ENCODE results near the gene CCDC170. TPM values are rescaled to one million over a fixed set of nuclear protein-coding genes. Genes with fewer than 3 reads are reported as not detected.

CCDC170 gene
- total and polyA plus RNA-seq, 2 of the 8 experiments (the other 6 are each of a cell fraction or from before 2014, with no cell fraction given) = 0.06 to 0.09 TPM

DNA sequence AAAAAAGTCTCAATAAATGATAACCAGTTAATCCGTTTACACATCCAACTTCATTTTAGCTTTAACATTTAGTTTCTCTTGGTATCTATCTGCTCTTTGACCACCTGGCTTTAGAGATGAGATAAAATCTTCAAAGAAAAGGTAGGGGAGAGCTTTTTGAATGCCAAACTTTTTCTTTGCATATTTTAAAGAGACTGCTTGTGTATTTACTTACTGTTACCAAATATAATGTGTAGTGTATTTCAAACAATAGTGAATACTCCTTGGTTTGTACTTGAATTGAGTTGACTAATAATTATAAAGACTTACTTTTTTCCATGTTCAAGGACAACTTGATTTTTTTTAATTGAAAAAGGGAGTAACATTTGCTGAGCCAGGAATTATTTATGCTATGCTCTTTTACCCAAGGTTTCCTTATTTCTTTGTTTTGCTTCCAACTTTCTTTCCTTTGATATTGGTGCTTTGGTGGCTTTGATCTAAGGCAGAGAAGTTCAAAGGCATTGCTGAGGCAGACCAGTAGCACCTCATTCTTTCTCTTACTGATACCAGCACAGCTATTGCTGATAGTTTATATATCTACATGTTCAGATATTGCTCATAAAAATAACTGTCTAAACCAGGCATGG lies 7.8 kb downstream of the CCDC170 start:
- Histone ChIP-seq H2BK15ac (ENCODE audit: low read length) (no peak overlapping the region), H3K4me2 (ENCODE audit: insufficient read depth in 1 of 2, low read depth in 2 of 2, low read length in 2 of 2) (no peak overlapping the region), H3K18ac (ENCODE audit: extremely low read depth, low read length) (no peak overlapping the region), H2BK20ac (ENCODE audit: low read length) (no peak overlapping the region), H3K79me1 (ENCODE audit: low read depth, low read length) (no peaks in the 10 kb centered on the region), H3K4me3 (ENCODE audit: extremely low read depth in 1 of 4, insufficient read depth in 2 of 4, low read depth in 3 of 4, low read length in 4 of 4) (no peak overlapping the region), H3K4ac (replicated peaks; ENCODE audit: insufficient read length, low read depth, low read length) (no peak overlapping the region), H3K23ac (ENCODE audit: insufficient read length) (no peak overlapping the region), H2AK5ac (ENCODE audit: low read depth, low read length) (no peak overlapping the region), H3K23me2 (ENCODE audit: low read depth, low read length) (no peaks in the 10 kb centered on the region; the same call in 1 of the 2 replicates), H3K9me3 (ENCODE audit: insufficient read depth in 2 of 2, low read depth in 1 of 2, low read length in 1 of 2) (no peaks in the 10 kb centered on the region), H2BK120ac (replicated peaks; ENCODE audit: low read depth, low read length) (no peak overlapping the region), H4K20me1 (replicated peaks in 1 of 2; ENCODE audit: control insufficient read depth in 1 of 2, insufficient read depth in 2 of 2, low read length in 2 of 2) (no peaks in the 10 kb centered on the region), H3K56ac (replicated peaks; ENCODE audit: insufficient read length, low read depth, low read length) (no peak overlapping the region), H3K79me2 (ENCODE audit: control insufficient read depth in 1 of 2, insufficient read depth in 2 of 2, low read length in 2 of 2) (no peaks in the 10 kb centered on the region), H4K5ac (ENCODE audit: insufficient read length, low read depth, low read length) (no peak overlapping the region), H3K14ac (ENCODE audit: insufficient read length) (no peak overlapping the region), H2BK5ac (ENCODE audit: low read depth, low read length) (no peak overlapping the region), H4K91ac (replicated peaks; ENCODE audit: insufficient read length, low read length) (no peak overlapping the region), H3K4me1 (replicated peaks in 1 of 4; ENCODE audit: control insufficient read depth in 3 of 4, insufficient read depth in 4 of 4, low read length in 3 of 4) (peaks cover 0 to 4% (median 0%) of the 10 kb centered on the region in 4 experiments; a peak in 1 of 7 replicates), H4K8ac (ENCODE audit: extremely low read depth, insufficient read depth, low read length) (no peak overlapping the region), H2AFZ (ENCODE audit: low read length) (no peak overlapping the region), H3K9ac (replicated peaks in 1 of 4; ENCODE audit: extremely low read depth in 1 of 4, low read depth in 3 of 4, low read length in 3 of 4) (no peak overlapping the region), H3K36me3 (ENCODE audit: control insufficient read depth in 2 of 4, insufficient read depth in 4 of 4, low read length in 3 of 4) (no peaks in the 10 kb centered on the region), H2BK12ac (ENCODE audit: low read depth, low read length) (no peak overlapping the region), H3K27me3 (replicated peaks in 1 of 4; ENCODE audit: control insufficient read depth in 3 of 4, extremely low read depth in 1 of 4, insufficient read depth in 3 of 4, low read length in 3 of 4) (no peaks in the 10 kb centered on the region), H3K27ac (ENCODE audit: low read depth, low read length) (no peak overlapping the region)
- no peak for TF ChIP-seq RBBP5 (IDR thresholded peaks at IDR 0.05; ENCODE audit: borderline replicate concordance, low read depth, low read length)
- TF ChIP-seq, protein P1, sequence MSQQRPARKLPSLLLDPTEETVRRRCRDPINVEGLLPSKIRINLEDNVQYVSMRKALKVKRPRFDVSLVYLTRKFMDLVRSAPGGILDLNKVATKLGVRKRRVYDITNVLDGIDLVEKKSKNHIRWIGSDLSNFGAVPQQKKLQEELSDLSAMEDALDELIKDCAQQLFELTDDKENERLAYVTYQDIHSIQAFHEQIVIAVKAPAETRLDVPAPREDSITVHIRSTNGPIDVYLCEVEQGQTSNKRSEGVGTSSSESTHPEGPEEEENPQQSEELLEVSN (IDR thresholded peaks at IDR 0.05) = no peak
- WGBS, 2 experiments (ENCODE audit: extremely low coverage in 1 of 2, insufficient coverage in 1 of 2, insufficient read length in 1 of 2, insufficient replicate concordance in 2 of 2, low coverage in 1 of 2, low lambda C conversion rate in 2 of 2, missing lambda C conversion rate in 1 of 2) = 86% methylated on average over 1 of the region's 1 CpG; no CpG with 5 or more reads in 1 of the 2 experiments
- POLR2A ChIA-PET (ENCODE audit: partially characterized antibody) = no interaction called here
- no peak for FAIRE-seq
- CTCF ChIA-PET (ENCODE audit: partially characterized antibody) = no interaction called here
- DNase-seq (ENCODE audit: low read depth in 1 of 2, low spot score in 2 of 2) = no peak
